Measurements from ENCODE around the gene KRTAP10-2.

KRTAP10-2 gene

GRCh38 chr21:44511219-44511937 lies 39.9 kb downstream of the KRTAP10-2 start:
- H3K9ac ChIP-seq: no peak overlapping the region
- no peaks in the 10 kb centered on the region for H3K79me2 ChIP-seq (ENCODE audit: insufficient read depth, low read depth)
- no peak overlapping the region for H3K4me3 ChIP-seq (IDR thresholded peaks at IDR 0.05; ENCODE audit: insufficient read depth, low read depth, low read length)
- TF ChIP-seq CTCF (conservative IDR thresholded peaks at IDR 0.05; ENCODE audit: low read depth, low read length): no peak
- peaks cover 76% of the 10 kb centered on the region for H3K27me3 ChIP-seq (ENCODE audit: insufficient read depth, low read depth)
- H3K27ac ChIP-seq: no peak overlapping the region
- H4K20me1 ChIP-seq (ENCODE audit: insufficient read depth): no peaks in the 10 kb centered on the region
- H3K4me1 ChIP-seq (ENCODE audit: low read depth, poor library complexity, severe bottlenecking): no peaks in the 10 kb centered on the region
- H2AFZ ChIP-seq (ENCODE audit: low read depth): no peak overlapping the region
- H3K36me3 ChIP-seq (ENCODE audit: insufficient read depth): no peaks in the 10 kb centered on the region
- H3K4me2 ChIP-seq: no peak overlapping the region

GRCh38 chr21:44510508-44511218 lies 40.6 kb downstream of the KRTAP10-2 start:
- Histone ChIP-seq H3K4me2 (no peak overlapping the region), H3K79me2 (ENCODE audit: insufficient read depth, low read depth) (no peaks in the 10 kb centered on the region), H3K4me3 (IDR thresholded peaks at IDR 0.05; ENCODE audit: insufficient read depth, low read depth, low read length) (no peak overlapping the region), H2AFZ (ENCODE audit: low read depth) (no peak overlapping the region), H3K27me3 (ENCODE audit: insufficient read depth, low read depth) (peaks cover 76% of the 10 kb centered on the region), H3K36me3 (ENCODE audit: insufficient read depth) (no peaks in the 10 kb centered on the region), H3K4me1 (ENCODE audit: low read depth, poor library complexity, severe bottlenecking) (no peaks in the 10 kb centered on the region), H4K20me1 (ENCODE audit: insufficient read depth) (no peaks in the 10 kb centered on the region), H3K9ac (no peak overlapping the region), H3K27ac (no peak overlapping the region)
- peak; percentile 63; the same call in 1 of the 2 replicates for TF ChIP-seq CTCF (conservative IDR thresholded peaks at IDR 0.05; ENCODE audit: low read depth, low read length)

- no peaks in the 10 kb centered on the region for H3K79me2 ChIP-seq (ENCODE audit: insufficient read depth, low read depth)
- H3K27me3 ChIP-seq (ENCODE audit: insufficient read depth, low read depth): peaks cover 74% of the 10 kb centered on the region
- H3K27ac ChIP-seq: no peak overlapping the region
- H2AFZ ChIP-seq (ENCODE audit: low read depth): no peak overlapping the region
- H3K4me2 ChIP-seq: no peak overlapping the region
- H3K4me3 ChIP-seq (IDR thresholded peaks at IDR 0.05; ENCODE audit: insufficient read depth, low read depth, low read length): no peak overlapping the region
- H4K20me1 ChIP-seq (ENCODE audit: insufficient read depth): no peaks in the 10 kb centered on the region
- H3K9ac ChIP-seq: no peak overlapping the region
- H3K4me1 ChIP-seq (ENCODE audit: low read depth, poor library complexity, severe bottlenecking): no peaks in the 10 kb centered on the region
- no peaks in the 10 kb centered on the region for H3K36me3 ChIP-seq (ENCODE audit: insufficient read depth)
- no peak for TF ChIP-seq CTCF (conservative IDR thresholded peaks at IDR 0.05; ENCODE audit: low read depth, low read length)
Measured at GRCh38 chr21:44510109-44510507, 41.2 kb downstream of the KRTAP10-2 start.

GRCh38 chr21:44509539-44509938 lies 41.8 kb downstream of the KRTAP10-2 start:
- Histone ChIP-seq H3K79me2 (ENCODE audit: insufficient read depth, low read depth) (no peaks in the 10 kb centered on the region), H3K36me3 (ENCODE audit: insufficient read depth) (no peaks in the 10 kb centered on the region), H2AFZ (ENCODE audit: low read depth) (no peak overlapping the region), H3K27me3 (ENCODE audit: insufficient read depth, low read depth) (peaks cover 74% of the 10 kb centered on the region), H3K9ac (no peak overlapping the region), H3K27ac (no peak overlapping the region), H3K4me1 (ENCODE audit: low read depth, poor library complexity, severe bottlenecking) (no peaks in the 10 kb centered on the region), H3K4me2 (no peak overlapping the region), H3K4me3 (IDR thresholded peaks at IDR 0.05; ENCODE audit: insufficient read depth, low read depth, low read length) (no peak overlapping the region), H4K20me1 (ENCODE audit: insufficient read depth) (no peaks in the 10 kb centered on the region)
- TF ChIP-seq CTCF (conservative IDR thresholded peaks at IDR 0.05; ENCODE audit: low read depth, low read length): 0 out of 2 replicates have a peak, but pooled peaks have one; percentile 26
